Liver (tissue), 9 donors: ENCODE data around the gene GNG4. TPM values are rescaled to one million over a fixed set of nuclear protein-coding genes. Genes with fewer than 3 reads are reported as not detected.

Experiments used
- DNase-seq: peaks from one replicate; pipeline ENCODE4 v3.0.0-alpha.2; 2017; ENCODE audit warnings: low spot score
- H3K27ac ChIP-seq, 2 donors: one replicate each; pipeline ENCODE4 v1.7.0; 2013; ENCODE audit warnings: inconsistent platforms in 2 of 2, low read length in 2 of 2, control low read depth in 1 of 2, low read depth in 1 of 2, mild to moderate bottlenecking in 1 of 2
- H3K27me3 ChIP-seq, 4 donors: one replicate each; pipeline versions ENCODE4 v1.6.1 to v1.7.0; 2013; ENCODE audit warnings: low read length in 3 of 4, inconsistent platforms in 1 of 4, mild to moderate bottlenecking in 1 of 4, moderate library complexity in 1 of 4; ENCODE audit not compliant: control insufficient read depth in 4 of 4, insufficient read depth in 4 of 4
- H3K36me3 ChIP-seq, 4 donors: one replicate each; pipeline versions ENCODE4 v1.6.1 to v1.7.0; 2013; ENCODE audit warnings: low read length in 3 of 4, mild to moderate bottlenecking in 3 of 4, low read depth in 1 of 4, moderate library complexity in 1 of 4; ENCODE audit not compliant: control insufficient read depth in 4 of 4, insufficient read depth in 3 of 4
- H3K4me1 ChIP-seq, 4 donors: one replicate each; pipeline versions ENCODE4 v1.6.1 to v1.7.0; 2013; ENCODE audit warnings: low read length in 3 of 4, mild to moderate bottlenecking in 3 of 4, moderate library complexity in 1 of 4; ENCODE audit not compliant: control insufficient read depth in 4 of 4, insufficient read depth in 4 of 4
- H3K4me3 ChIP-seq, 3 donors: one replicate each; pipeline versions ENCODE4 v1.6.1 to v1.7.0; 2013; ENCODE audit warnings: low read length in 3 of 3, control low read depth in 1 of 3, low read depth in 1 of 3, mild to moderate bottlenecking in 1 of 3
- H3K9ac ChIP-seq, 2 donors: one replicate each; pipeline ENCODE4 v1.7.0; 2013; ENCODE audit warnings: low read length in 2 of 2, mild to moderate bottlenecking in 2 of 2, moderate library complexity in 2 of 2, control low read depth in 1 of 2, low read depth in 1 of 2
- H3K9me3 ChIP-seq, 4 donors: one replicate each; pipeline versions ENCODE4 v1.6.1 to v1.7.0; 2013; ENCODE audit warnings: low read length in 3 of 4; ENCODE audit not compliant: control insufficient read depth in 4 of 4
- ATF3 ChIP-seq: IDR thresholded peaks from 2 replicates; pipeline ENCODE4 v1.6.1; 2016; ENCODE audit warnings: antibody characterized with exemption
- CTCF ChIP-seq: fragments of 150-350 bp; IDR thresholded peaks from 2 replicates; pipeline ENCODE4 v1.5.1; 2017; ENCODE audit warnings: improper control_type of control experiment, low read depth, low read length; ENCODE audit not compliant: missing input control
- EGR1 ChIP-seq, 2 donors: IDR thresholded peaks; 2 replicates each; pipeline ENCODE4 v1.6.1; 2016 to 2018; ENCODE audit warnings: antibody characterized with exemption in 2 of 2, low read depth in 2 of 2
- FOXA1 ChIP-seq: IDR thresholded peaks from 2 replicates; pipeline ENCODE4 v1.6.1; 2016; ENCODE audit warnings: antibody characterized with exemption
- FOXA2 ChIP-seq: IDR thresholded peaks from 2 replicates; pipeline ENCODE4 v1.6.1; 2016; ENCODE audit warnings: antibody characterized with exemption
- GABPA ChIP-seq, 2 donors: IDR thresholded peaks in 1 of 2; conservative IDR thresholded peaks in 1 of 2; 2 replicates each; pipeline ENCODE4 v1.6.1; 2016; ENCODE audit warnings: antibody characterized with exemption in 2 of 2, mild to moderate bottlenecking in 1 of 2, moderate library complexity in 1 of 2
- HNF4A ChIP-seq, 2 donors: conservative IDR thresholded peaks; 2 replicates each; pipeline ENCODE4 v1.6.1; 2016; ENCODE audit warnings: antibody characterized with exemption in 2 of 2, mild to moderate bottlenecking in 2 of 2
- HNF4G ChIP-seq: IDR thresholded peaks from 2 replicates; pipeline ENCODE4 v1.6.1; 2016; ENCODE audit warnings: antibody characterized with exemption
- JUND ChIP-seq, 2 donors: IDR thresholded peaks; 2 replicates each; pipeline ENCODE4 v1.6.1; 2016; ENCODE audit warnings: antibody characterized with exemption in 2 of 2
- MAX ChIP-seq: IDR thresholded peaks from 2 replicates; pipeline ENCODE4 v1.6.1; 2016; ENCODE audit warnings: antibody characterized with exemption
- NR2F2 ChIP-seq: IDR thresholded peaks from 2 replicates; pipeline ENCODE4 v1.6.1; 2016; ENCODE audit warnings: antibody characterized with exemption
- RAD21 ChIP-seq, 2 donors: IDR thresholded peaks; 2 replicates each; pipeline ENCODE4 v1.6.1; 2016; ENCODE audit warnings: antibody characterized with exemption in 2 of 2, mild to moderate bottlenecking in 2 of 2
- REST ChIP-seq: IDR thresholded peaks from 2 replicates; pipeline ENCODE4 v1.6.1; 2016; ENCODE audit warnings: antibody characterized with exemption, mild to moderate bottlenecking
- RXRA ChIP-seq, 2 donors: IDR thresholded peaks; 2 replicates each; pipeline ENCODE4 v1.6.1; 2017 to 2018; ENCODE audit warnings: antibody characterized with exemption in 2 of 2, mild to moderate bottlenecking in 1 of 2
- SP1 ChIP-seq: IDR thresholded peaks from 2 replicates; pipeline ENCODE4 v1.6.1; 2018; ENCODE audit warnings: antibody characterized with exemption, mild to moderate bottlenecking
- TAF1 ChIP-seq: conservative IDR thresholded peaks from 2 replicates; pipeline ENCODE4 v1.6.1; 2016; ENCODE audit warnings: antibody characterized with exemption, mild to moderate bottlenecking
- ZBTB33 ChIP-seq: IDR thresholded peaks from 2 replicates; pipeline ENCODE4 v1.6.1; 2016; ENCODE audit warnings: antibody characterized with exemption
- WGBS: extraction: QIAGEN DNeasy Blood & Tissue Kit; methylation state at CpG from one replicate; pipeline ENCODE4 v1.1.7; 2013; 5-methylcytosine and 5-hydroxymethylcytosine counted together
- polyA plus RNA-seq, 2 donors: library from polyadenylated mRNA; stranded (reverse) in 1 of 2; unstranded in 1 of 2; fragments of 200-250 nt in 1 of 2; fragments of >200 nt in 1 of 2; fragmentation: Nextera tagmentation in 1 of 2; extraction: Ambion mirVana in 1 of 2; gene quantifications; one replicate each; pipeline versions ENCODE4 v1.2.1 to v1.2.3, GENCODE V29; 2013 to 2015
- total RNA-seq, 2 donors: library from RNA; depleted of rRNA; stranded (reverse); fragments of >200 nt; gene quantifications; one replicate each; pipeline ENCODE4 v1.2.3, GENCODE V29; 2014
- donor health status: healthy.
- donor health status: healthy.
- donor health status: healthy.
- donor health status: healthy.
- donor health status: healthy.

The GNG4 gene
- total and polyA plus RNA-seq, 4 donors, result 0.65 TPM; not detected in 3

GRCh38 chr1:235567812-235568503 lies 81.6 kb downstream of the GNG4 start (continued):
- no peak for TF ChIP-seq CTCF
- no peak for TF ChIP-seq GABPA (IDR thresholded peaks at IDR 0.05 in 1 of 2, conservative IDR thresholded peaks at IDR 0.05 in 1 of 2)
- no peak for TF ChIP-seq RAD21 (IDR thresholded peaks at IDR 0.05)
- TF ChIP-seq RXRA (IDR thresholded peaks at IDR 0.05), result no peak
- TF ChIP-seq NR2F2, result no peak

- Histone ChIP-seq H3K27ac (no peak overlapping the region), H3K27me3 (no peaks in the 10 kb centered on the region), H3K9me3 (no peaks in the 10 kb centered on the region), H3K36me3 (no peaks in the 10 kb centered on the region), H3K4me3 (no peak overlapping the region), H3K9ac (no peak overlapping the region), H3K4me1 (no peaks in the 10 kb centered on the region)
- DNase-seq, result no peak
- TF ChIP-seq NR2F2, result no peak
- WGBS, result 92% methylated on average over 8 of the region's 8 CpGs
Measured at GRCh38 chr1:235566084-235566483, 83.5 kb downstream of the GNG4 start.

- no peaks in the 10 kb centered on the region for H3K27me3 ChIP-seq
- no peak overlapping the region for H3K27ac ChIP-seq
- no peaks in the 10 kb centered on the region for H3K9me3 ChIP-seq
- no peak for DNase-seq
- no peak for TF ChIP-seq TAF1
- TF ChIP-seq HNF4A (conservative IDR thresholded peaks at IDR 0.05), result no peak
- no peak for TF ChIP-seq MAX
- no peak for TF ChIP-seq HNF4G
- TF ChIP-seq GABPA (IDR thresholded peaks at IDR 0.05 in 1 of 2, conservative IDR thresholded peaks at IDR 0.05 in 1 of 2), result no peak
- TF ChIP-seq FOXA1, result no peak
- TF ChIP-seq CTCF, result no peak
- no peak for TF ChIP-seq FOXA2
- no peak for TF ChIP-seq JUND (IDR thresholded peaks at IDR 0.05)
- TF ChIP-seq RXRA (IDR thresholded peaks at IDR 0.05), result no peak
- no peak for TF ChIP-seq ATF3
- TF ChIP-seq ZBTB33, result no peak
- no peak for TF ChIP-seq REST
- no peak for TF ChIP-seq EGR1 (IDR thresholded peaks at IDR 0.05; ENCODE audit: low read depth in 2 of 2)
- TF ChIP-seq SP1, result no peak
- H3K4me3 ChIP-seq, result no peak overlapping the region
- no peak overlapping the region for H3K9ac ChIP-seq
- no peaks in the 10 kb centered on the region for H3K36me3 ChIP-seq
- WGBS, result 90% methylated on average over 1 of the region's 1 CpG
- no peaks in the 10 kb centered on the region for H3K4me1 ChIP-seq
Measured at GRCh38 chr1:235563513-235564061, 86.0 kb downstream of the GNG4 start.
